Stimulated activated CD8-positive, alpha-beta memory T cell treated with anti-CD3 and anti-CD28 coated beads, Interleukin-4, amount 100 ng/mL, for 1 hour (primary cell): ENCODE data around the gene SLC9B2.

Experiments used
- DNase-seq, 2 donors: peaks; one replicate each; pipeline ENCODE4 v3.0.0-alpha.2; 2020; ENCODE audit warnings: low read depth in 2 of 2, low spot score in 1 of 2

The SLC9B2 gene

GRCh38 chr4:103076747-103077347 lies at the start of gene SLC9B2:
Gene SLC9B2, minus strand, starts transcription at chr4:103076761. Its CDS starts 9,211 bp downstream, at chr4:103067550.
- DNase-seq = no peak

- no peak for DNase-seq
These were observed 49.6 kb upstream of the SLC9B2 start for GRCh38 chr4:103126126-103126525.

GRCh38 chr4:103123114-103123513 lies 46.6 kb upstream of the SLC9B2 start:
- DNase-seq = no peak

- no peak for DNase-seq
These were observed 41.6 kb upstream of the SLC9B2 start for GRCh38 chr4:103118166-103118565.

- DNase-seq = no peak
These were observed 35.0 kb upstream of the SLC9B2 start for GRCh38 chr4:103111598-103111997.

- no peak for DNase-seq
These were observed 32.0 kb upstream of the SLC9B2 start for GRCh38 chr4:103108542-103108941.

- DNase-seq = no peak
These were observed 29.2 kb upstream of the SLC9B2 start for GRCh38 chr4:103105558-103106356.

GRCh38 chr4:103104886-103105285 lies 28.3 kb upstream of the SLC9B2 start:
- no peak for DNase-seq

- no peak for DNase-seq
These were observed 24.1 kb upstream of the SLC9B2 start for GRCh38 chr4:103100691-103101090.

- peak in 1 of 2 donors; percentile 10 for DNase-seq
These were observed 23.3 kb upstream of the SLC9B2 start, which contains the start of gene BDH2 for GRCh38 chr4:103099691-103100392. Gene BDH2, minus strand, starts transcription at chr4:103099834. Its CDS starts 3,580 bp downstream, at chr4:103096254.

GRCh38 chr4:103098756-103099440 lies 22.3 kb upstream of the SLC9B2 start:
- DNase-seq = no peak

GRCh38 chr4:103098341-103098740 lies 21.8 kb upstream of the SLC9B2 start:
- DNase-seq = no peak

- DNase-seq = no peak
These were observed 20.6 kb upstream of the SLC9B2 start for GRCh38 chr4:103097112-103097511.

- DNase-seq = no peak
These were observed 18.5 kb upstream of the SLC9B2 start for GRCh38 chr4:103095080-103095479.

- DNase-seq = no peak
These were observed 15.7 kb upstream of the SLC9B2 start for GRCh38 chr4:103092245-103092644.

GRCh38 chr4:103091601-103092223 lies 15.2 kb upstream of the SLC9B2 start:
- no peak for DNase-seq

GRCh38 chr4:103089481-103089880 lies 12.9 kb upstream of the SLC9B2 start:
- DNase-seq = no peak

GRCh38 chr4:103086551-103086950 lies 10.0 kb upstream of the SLC9B2 start:
- no peak for DNase-seq

- no peak for DNase-seq
These were observed 9.1 kb upstream of the SLC9B2 start for GRCh38 chr4:103085555-103086196.

- no peak for DNase-seq
These were observed 3.1 kb upstream of the SLC9B2 start for GRCh38 chr4:103079621-103080020.
